GM12878 (cell line): Measurements from ENCODE around the gene MGMT.

Source experiments
- EZH2 ChIP-seq: IDR thresholded peaks from 2 replicates; pipeline ENCODE4 v1.6.1; 2012; ENCODE audit warnings: low read depth, mild to moderate bottlenecking, control low read depth, inconsistent platforms, low read length, borderline replicate concordance; ENCODE audit not compliant: control insufficient read depth
- HCFC1 ChIP-seq: fragments of 150-350 bp; IDR thresholded peaks from 2 replicates; pipeline ENCODE4 v1.6.1; 2014; ENCODE audit warnings: low read length
- HDAC2 ChIP-seq: fragments of 200-600 bp; sonication (generic); IDR thresholded peaks from 2 replicates; pipeline ENCODE4 v1.6.1; 2017
- JUNB ChIP-seq: IDR thresholded peaks from 2 replicates; pipeline ENCODE4 v1.6.1; 2016; ENCODE audit warnings: antibody characterized with exemption, mild to moderate bottlenecking
- NFIC ChIP-seq: IDR thresholded peaks from 2 replicates; pipeline ENCODE4 v1.6.1; 2012; ENCODE audit warnings: low read depth, mild to moderate bottlenecking, inconsistent platforms, low read length, moderate library complexity
- NKRF ChIP-seq: fragments of 450-650 bp; conservative IDR thresholded peaks from 2 replicates; pipeline ENCODE4 v1.6.1; 2017; ENCODE audit warnings: mild to moderate bottlenecking, moderate library complexity
- POLR2A ChIP-seq: IDR thresholded peaks from 2 replicates; pipeline ENCODE4 v1.6.1; 2011; ENCODE audit warnings: low read depth, mild to moderate bottlenecking, low read length
- SMAD5 ChIP-seq: IDR thresholded peaks from 2 replicates; pipeline ENCODE4 v1.6.1; 2016; ENCODE audit warnings: antibody characterized with exemption, low read depth
- SRF ChIP-seq, 2 experiments: IDR thresholded peaks; 2 replicates each; pipeline ENCODE4 v1.6.1; 2011; ENCODE audit warnings: low read depth in 2 of 2, low read length in 2 of 2, mild to moderate bottlenecking in 1 of 2, moderate library complexity in 1 of 2
- TCF12 ChIP-seq: IDR thresholded peaks from 2 replicates; pipeline ENCODE4 v1.6.1; 2011; ENCODE audit warnings: low read depth, mild to moderate bottlenecking, low read length
- TF ChIP-seq, protein P1 (sequence below): IDR thresholded peaks from 2 replicates; pipeline ENCODE4 v1.6.1; 2012; ENCODE audit warnings: mild to moderate bottlenecking, low read depth, low read length
- TF ChIP-seq, protein P2 (sequence below), 3 experiments: IDR thresholded peaks in 2 of 3; conservative IDR thresholded peaks in 1 of 3; 2 replicates each; pipeline ENCODE4 v1.5.1; 2011; ENCODE audit warnings: low read depth in 3 of 3, low read length in 3 of 3, mild to moderate bottlenecking in 3 of 3, control low read depth in 2 of 3, moderate library complexity in 2 of 3, inconsistent platforms in 1 of 3, mixed read lengths in 1 of 3; ENCODE audit not compliant: control insufficient read depth in 2 of 3, insufficient read depth in 1 of 3; ENCODE audit errors: extremely low read depth in 1 of 3
- TF ChIP-seq, protein P3 (sequence below): IDR thresholded peaks from 2 replicates; pipeline ENCODE4 v1.6.1; 2011; ENCODE audit warnings: borderline replicate concordance, low read depth, mild to moderate bottlenecking, moderate library complexity, low read length; ENCODE audit not compliant: insufficient read depth, poor library complexity, severe bottlenecking
- TF ChIP-seq, protein P4 (sequence below): IDR thresholded peaks from 2 replicates; pipeline ENCODE4 v1.6.1; 2011; ENCODE audit warnings: borderline replicate concordance, low read depth, mild to moderate bottlenecking, moderate library complexity, mixed read lengths, low read length; ENCODE audit not compliant: insufficient read depth; ENCODE audit errors: extremely low read length

- TF ChIP-seq TCF12 (no peak), HDAC2 (no peak), HCFC1 (no peak), EZH2 (no peak), SRF (IDR thresholded peaks at IDR 0.05; ENCODE audit: low read depth in 2 of 2, low read length in 2 of 2) (no peak), NFIC (no peak), NKRF (no peak), SMAD5 (no peak), POLR2A (no peak), JUNB (no peak)
- TF ChIP-seq, protein P1, sequence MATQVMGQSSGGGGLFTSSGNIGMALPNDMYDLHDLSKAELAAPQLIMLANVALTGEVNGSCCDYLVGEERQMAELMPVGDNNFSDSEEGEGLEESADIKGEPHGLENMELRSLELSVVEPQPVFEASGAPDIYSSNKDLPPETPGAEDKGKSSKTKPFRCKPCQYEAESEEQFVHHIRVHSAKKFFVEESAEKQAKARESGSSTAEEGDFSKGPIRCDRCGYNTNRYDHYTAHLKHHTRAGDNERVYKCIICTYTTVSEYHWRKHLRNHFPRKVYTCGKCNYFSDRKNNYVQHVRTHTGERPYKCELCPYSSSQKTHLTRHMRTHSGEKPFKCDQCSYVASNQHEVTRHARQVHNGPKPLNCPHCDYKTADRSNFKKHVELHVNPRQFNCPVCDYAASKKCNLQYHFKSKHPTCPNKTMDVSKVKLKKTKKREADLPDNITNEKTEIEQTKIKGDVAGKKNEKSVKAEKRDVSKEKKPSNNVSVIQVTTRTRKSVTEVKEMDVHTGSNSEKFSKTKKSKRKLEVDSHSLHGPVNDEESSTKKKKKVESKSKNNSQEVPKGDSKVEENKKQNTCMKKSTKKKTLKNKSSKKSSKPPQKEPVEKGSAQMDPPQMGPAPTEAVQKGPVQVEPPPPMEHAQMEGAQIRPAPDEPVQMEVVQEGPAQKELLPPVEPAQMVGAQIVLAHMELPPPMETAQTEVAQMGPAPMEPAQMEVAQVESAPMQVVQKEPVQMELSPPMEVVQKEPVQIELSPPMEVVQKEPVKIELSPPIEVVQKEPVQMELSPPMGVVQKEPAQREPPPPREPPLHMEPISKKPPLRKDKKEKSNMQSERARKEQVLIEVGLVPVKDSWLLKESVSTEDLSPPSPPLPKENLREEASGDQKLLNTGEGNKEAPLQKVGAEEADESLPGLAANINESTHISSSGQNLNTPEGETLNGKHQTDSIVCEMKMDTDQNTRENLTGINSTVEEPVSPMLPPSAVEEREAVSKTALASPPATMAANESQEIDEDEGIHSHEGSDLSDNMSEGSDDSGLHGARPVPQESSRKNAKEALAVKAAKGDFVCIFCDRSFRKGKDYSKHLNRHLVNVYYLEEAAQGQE = no peak
- TF ChIP-seq, protein P2, sequence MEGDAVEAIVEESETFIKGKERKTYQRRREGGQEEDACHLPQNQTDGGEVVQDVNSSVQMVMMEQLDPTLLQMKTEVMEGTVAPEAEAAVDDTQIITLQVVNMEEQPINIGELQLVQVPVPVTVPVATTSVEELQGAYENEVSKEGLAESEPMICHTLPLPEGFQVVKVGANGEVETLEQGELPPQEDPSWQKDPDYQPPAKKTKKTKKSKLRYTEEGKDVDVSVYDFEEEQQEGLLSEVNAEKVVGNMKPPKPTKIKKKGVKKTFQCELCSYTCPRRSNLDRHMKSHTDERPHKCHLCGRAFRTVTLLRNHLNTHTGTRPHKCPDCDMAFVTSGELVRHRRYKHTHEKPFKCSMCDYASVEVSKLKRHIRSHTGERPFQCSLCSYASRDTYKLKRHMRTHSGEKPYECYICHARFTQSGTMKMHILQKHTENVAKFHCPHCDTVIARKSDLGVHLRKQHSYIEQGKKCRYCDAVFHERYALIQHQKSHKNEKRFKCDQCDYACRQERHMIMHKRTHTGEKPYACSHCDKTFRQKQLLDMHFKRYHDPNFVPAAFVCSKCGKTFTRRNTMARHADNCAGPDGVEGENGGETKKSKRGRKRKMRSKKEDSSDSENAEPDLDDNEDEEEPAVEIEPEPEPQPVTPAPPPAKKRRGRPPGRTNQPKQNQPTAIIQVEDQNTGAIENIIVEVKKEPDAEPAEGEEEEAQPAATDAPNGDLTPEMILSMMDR (IDR thresholded peaks at IDR 0.05 in 2 of 3, conservative IDR thresholded peaks at IDR 0.05 in 1 of 3; ENCODE audit: control insufficient read depth in 2 of 3, extremely low read depth in 1 of 3, insufficient read depth in 1 of 3, low read depth in 3 of 3, low read length in 3 of 3) = no peak
- TF ChIP-seq, protein P3, sequence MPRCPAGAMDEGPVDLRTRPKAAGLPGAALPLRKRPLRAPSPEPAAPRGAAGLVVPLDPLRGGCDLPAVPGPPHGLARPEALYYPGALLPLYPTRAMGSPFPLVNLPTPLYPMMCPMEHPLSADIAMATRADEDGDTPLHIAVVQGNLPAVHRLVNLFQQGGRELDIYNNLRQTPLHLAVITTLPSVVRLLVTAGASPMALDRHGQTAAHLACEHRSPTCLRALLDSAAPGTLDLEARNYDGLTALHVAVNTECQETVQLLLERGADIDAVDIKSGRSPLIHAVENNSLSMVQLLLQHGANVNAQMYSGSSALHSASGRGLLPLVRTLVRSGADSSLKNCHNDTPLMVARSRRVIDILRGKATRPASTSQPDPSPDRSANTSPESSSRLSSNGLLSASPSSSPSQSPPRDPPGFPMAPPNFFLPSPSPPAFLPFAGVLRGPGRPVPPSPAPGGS = no peak
- TF ChIP-seq, protein P4, sequence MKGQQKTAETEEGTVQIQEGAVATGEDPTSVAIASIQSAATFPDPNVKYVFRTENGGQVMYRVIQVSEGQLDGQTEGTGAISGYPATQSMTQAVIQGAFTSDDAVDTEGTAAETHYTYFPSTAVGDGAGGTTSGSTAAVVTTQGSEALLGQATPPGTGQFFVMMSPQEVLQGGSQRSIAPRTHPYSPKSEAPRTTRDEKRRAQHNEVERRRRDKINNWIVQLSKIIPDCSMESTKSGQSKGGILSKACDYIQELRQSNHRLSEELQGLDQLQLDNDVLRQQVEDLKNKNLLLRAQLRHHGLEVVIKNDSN = no peak
These were observed 74.2 kb downstream of the MGMT start for GRCh38 chr10:129541200-129541599.
